ENCODE measurements around the gene EMILIN1.
"Not testable (repeated sequence)": the region's sequence is repeated elsewhere in the genome, so short reads cannot be mapped to it uniquely, and the experiment has no call there.

The EMILIN1 gene

DNA sequence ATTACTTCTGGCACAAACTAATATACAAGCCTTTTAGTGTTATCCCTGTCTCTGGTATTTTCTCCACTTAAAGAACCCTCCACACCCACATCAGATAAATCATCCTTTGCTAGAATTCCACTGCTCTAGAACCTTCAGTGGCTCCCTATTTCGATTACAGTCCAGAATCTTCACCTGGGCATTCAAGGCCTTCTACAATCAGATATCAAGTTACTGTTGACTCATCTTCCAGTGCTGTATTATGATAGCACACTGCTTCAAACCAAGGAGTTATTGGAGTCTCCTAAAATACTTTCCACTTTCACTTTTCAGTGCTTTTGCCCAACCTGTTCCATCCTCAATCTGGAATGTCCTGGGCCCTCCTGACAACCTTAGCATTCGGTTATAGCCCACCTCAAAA lies 37.1 kb downstream of the EMILIN1 start:
- POLR2A ChIA-PET: interaction anchor here (2.6 kb wide), 1 partner anchor 8 kb away, joined by 9 read pairs; the partner anchor contains the start of gene ABHD1
- DNase-seq (ENCODE audit: extremely low spot score): no peak
- TF ChIP-seq, protein P1, sequence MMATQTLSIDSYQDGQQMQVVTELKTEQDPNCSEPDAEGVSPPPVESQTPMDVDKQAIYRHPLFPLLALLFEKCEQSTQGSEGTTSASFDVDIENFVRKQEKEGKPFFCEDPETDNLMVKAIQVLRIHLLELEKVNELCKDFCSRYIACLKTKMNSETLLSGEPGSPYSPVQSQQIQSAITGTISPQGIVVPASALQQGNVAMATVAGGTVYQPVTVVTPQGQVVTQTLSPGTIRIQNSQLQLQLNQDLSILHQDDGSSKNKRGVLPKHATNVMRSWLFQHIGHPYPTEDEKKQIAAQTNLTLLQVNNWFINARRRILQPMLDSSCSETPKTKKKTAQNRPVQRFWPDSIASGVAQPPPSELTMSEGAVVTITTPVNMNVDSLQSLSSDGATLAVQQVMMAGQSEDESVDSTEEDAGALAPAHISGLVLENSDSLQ (IDR thresholded peaks at IDR 0.05): no peak
- TF ChIP-seq L3MBTL2 (conservative IDR thresholded peaks at IDR 0.05): no peak
- no peak for TF ChIP-seq FOXM1 (IDR thresholded peaks at IDR 0.05; ENCODE audit: borderline replicate concordance)
- TF ChIP-seq NFRKB (IDR thresholded peaks at IDR 0.05): no peak
- no peak for TF ChIP-seq ZNF384 (IDR thresholded peaks at IDR 0.05)
- TF ChIP-seq ARNT (IDR thresholded peaks at IDR 0.05): no peak
- no peak for TF ChIP-seq LEF1 (IDR thresholded peaks at IDR 0.05; ENCODE audit: borderline replicate concordance)
- TF ChIP-seq FOXA1 (IDR thresholded peaks at IDR 0.05): no peak
- TF ChIP-seq FOXK2 (IDR thresholded peaks at IDR 0.05): no peak
- TF ChIP-seq ELF4 (IDR thresholded peaks at IDR 0.05): no peak
- TF ChIP-seq HDGF (IDR thresholded peaks at IDR 0.05; ENCODE audit: borderline replicate concordance): no peak
- no peak for TF ChIP-seq TARDBP (IDR thresholded peaks at IDR 0.05)
- no peak for TF ChIP-seq SUZ12 (IDR thresholded peaks at IDR 0.05)
- TF ChIP-seq BHLHE40 (IDR thresholded peaks at IDR 0.05; ENCODE audit: borderline replicate concordance): no peak
- TF ChIP-seq SP1 (IDR thresholded peaks at IDR 0.05): no peak
- no peak for TF ChIP-seq CTBP1 (IDR thresholded peaks at IDR 0.05; ENCODE audit: borderline replicate concordance)
- CTCF ChIA-PET: interaction anchor here (0.7 kb wide), 1 partner anchor 207 kb away, joined by 3 read pairs; the partner anchor contains the start of gene MPV17

DNA sequence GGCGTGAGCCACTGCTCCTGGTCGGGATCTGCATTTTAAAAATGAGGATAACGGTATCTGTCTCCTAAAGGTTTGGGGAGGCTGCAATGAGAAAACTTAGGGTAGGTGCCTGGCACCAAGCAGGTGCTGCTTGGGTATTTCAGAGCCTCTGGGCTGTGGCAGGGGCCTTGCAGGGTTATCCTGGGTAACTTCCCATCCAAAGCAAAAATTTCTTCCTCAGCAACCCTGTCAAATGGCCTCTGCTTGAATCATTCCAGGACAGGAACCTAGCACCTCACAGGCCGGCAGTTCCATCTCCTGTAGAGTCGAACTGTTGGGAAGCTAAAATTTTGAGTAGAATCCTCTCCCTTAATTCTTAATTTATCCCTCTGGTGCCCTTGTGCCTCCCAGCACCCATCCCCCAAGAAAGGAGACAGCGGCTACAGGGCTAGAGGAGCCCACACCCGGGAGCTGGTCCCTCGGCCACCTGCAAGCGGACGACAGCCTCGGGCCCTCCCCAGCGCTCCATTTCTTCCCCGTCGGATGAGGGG lies 39.6 kb downstream of the EMILIN1 start:
- DNase-seq (ENCODE audit: extremely low spot score): no peak
- no peak for TF ChIP-seq HDGF (IDR thresholded peaks at IDR 0.05; ENCODE audit: borderline replicate concordance)
- TF ChIP-seq ARNT (IDR thresholded peaks at IDR 0.05): no peak
- no peak for TF ChIP-seq L3MBTL2 (conservative IDR thresholded peaks at IDR 0.05)
- no peak for TF ChIP-seq NFRKB (IDR thresholded peaks at IDR 0.05)
- TF ChIP-seq, protein P1 (IDR thresholded peaks at IDR 0.05): no peak
- TF ChIP-seq LEF1 (IDR thresholded peaks at IDR 0.05; ENCODE audit: borderline replicate concordance): no peak
- no peak for TF ChIP-seq TARDBP (IDR thresholded peaks at IDR 0.05)
- CTCF ChIA-PET: interaction anchor here (0.6 kb wide), 1 partner anchor 12 kb away, joined by 3 read pairs; no protein-coding TSS in a partner anchor
- POLR2A ChIA-PET: no interaction called here

DNA sequence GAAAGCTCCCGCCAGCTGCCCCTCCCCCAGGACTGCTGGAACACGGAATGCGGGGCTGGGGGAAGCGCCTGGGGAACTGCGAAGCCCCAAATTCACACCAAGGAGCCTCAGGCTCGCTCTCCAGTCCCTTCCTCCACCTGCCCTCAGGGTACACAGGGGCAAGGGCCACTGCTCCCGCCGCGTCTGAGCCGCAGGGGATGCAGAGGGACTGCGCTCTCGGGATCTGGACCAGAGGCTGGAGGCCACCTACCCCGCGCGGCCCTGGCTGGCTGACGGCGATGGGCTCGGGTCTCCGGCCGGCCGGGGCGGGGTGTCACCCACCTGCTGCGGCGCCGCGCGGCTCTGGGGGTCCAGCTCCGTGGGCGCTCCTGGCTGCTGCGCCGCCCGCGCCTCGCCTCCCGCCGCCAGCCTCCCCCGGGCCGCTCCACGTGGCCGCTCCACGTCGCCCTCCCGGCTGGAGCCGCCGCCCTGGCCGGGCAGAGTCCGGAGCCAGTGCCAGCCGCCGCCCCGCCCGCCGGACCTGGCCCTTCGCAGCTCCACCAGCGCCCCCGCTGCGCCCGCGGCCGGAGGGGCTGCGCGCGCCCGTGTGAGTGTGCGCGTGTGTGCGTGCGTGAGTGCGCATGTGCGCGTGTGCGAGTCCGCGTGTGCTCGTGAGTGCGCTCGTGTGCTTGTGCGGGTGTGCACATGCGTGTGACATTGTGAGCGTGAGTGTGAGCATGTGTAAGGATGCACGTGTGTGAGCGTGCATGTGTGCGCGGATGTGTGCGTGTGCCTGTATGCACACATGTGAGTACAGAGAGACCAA lies 40.3 kb downstream of the EMILIN1 start, which contains the start of gene CGREF1:
Gene CGREF1, minus strand, starts transcription at position 604 of the 805 bp plus-strand sequence. CDS start 14,762 bp downstream, outside the sequence.
- ChIA-PET CTCF (interaction anchor here (0.6 kb wide), 1 partner anchor 13 kb away, joined by 3 read pairs; no protein-coding TSS in a partner anchor), POLR2A (no interaction called here)
- no peak for TF ChIP-seq LEF1 (IDR thresholded peaks at IDR 0.05; ENCODE audit: borderline replicate concordance)
- TF ChIP-seq ARNT (IDR thresholded peaks at IDR 0.05): no peak
- no peak for TF ChIP-seq HDGF (IDR thresholded peaks at IDR 0.05; ENCODE audit: borderline replicate concordance)
- TF ChIP-seq, protein P1 (IDR thresholded peaks at IDR 0.05): no peak
- no peak for TF ChIP-seq FOXA1 (IDR thresholded peaks at IDR 0.05)
- no peak for DNase-seq (ENCODE audit: extremely low spot score)

DNA sequence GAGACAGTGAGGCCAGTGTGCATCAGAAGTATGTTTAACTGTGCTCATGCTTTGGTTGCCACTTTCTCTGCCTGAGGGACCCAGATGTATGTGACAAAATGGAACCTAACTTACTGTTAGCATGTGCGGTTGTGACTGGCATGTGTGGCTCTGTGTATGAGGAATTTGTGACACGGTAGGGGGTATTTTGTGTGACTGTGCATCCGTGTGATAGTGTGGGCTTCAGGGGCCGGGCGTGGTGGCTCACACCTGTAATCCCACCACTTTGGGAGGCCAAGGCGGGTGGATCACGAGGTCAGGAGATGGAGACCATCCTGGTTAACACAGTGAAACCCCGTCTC lies 40.9 kb downstream of the EMILIN1 start:
- DNase-seq (ENCODE audit: extremely low spot score); CTCF ChIA-PET: not testable (repeated sequence)

DNA sequence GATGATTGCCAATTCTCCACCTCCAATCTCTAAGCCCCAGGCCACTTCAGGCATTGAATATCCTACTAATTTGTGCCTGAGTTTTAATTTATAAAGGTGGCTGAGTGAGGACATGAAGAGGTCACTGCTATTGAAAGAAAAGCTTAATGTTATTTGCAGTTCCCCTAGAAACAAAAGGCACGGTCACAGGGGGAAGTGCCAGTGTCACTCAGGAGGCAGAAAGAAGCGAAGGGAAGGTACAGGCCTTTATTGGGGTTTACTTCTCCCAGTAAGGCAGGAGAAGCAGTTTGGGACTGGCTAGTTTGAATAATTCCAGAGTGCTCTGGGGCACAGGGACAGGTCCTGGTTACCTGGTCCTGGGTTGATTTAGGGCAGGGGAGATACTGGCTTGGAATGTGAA lies 43.5 kb downstream of the EMILIN1 start:
- POLR2A ChIA-PET: no interaction called here
- no peak for DNase-seq (ENCODE audit: extremely low spot score)
- CTCF ChIA-PET: interaction anchor here (0.6 kb wide), 1 partner anchor 105 kb away, joined by 3 read pairs; no protein-coding TSS in a partner anchor
- TF ChIP-seq ARNT (IDR thresholded peaks at IDR 0.05): no peak
- no peak for TF ChIP-seq L3MBTL2 (conservative IDR thresholded peaks at IDR 0.05)
- no peak for TF ChIP-seq ZNF384 (IDR thresholded peaks at IDR 0.05)
- no peak for TF ChIP-seq SUZ12 (IDR thresholded peaks at IDR 0.05)
- no peak for TF ChIP-seq NFRKB (IDR thresholded peaks at IDR 0.05)
- no peak for TF ChIP-seq FOXM1 (IDR thresholded peaks at IDR 0.05; ENCODE audit: borderline replicate concordance)
- no peak for TF ChIP-seq BHLHE40 (IDR thresholded peaks at IDR 0.05; ENCODE audit: borderline replicate concordance)
- no peak for TF ChIP-seq SP1 (IDR thresholded peaks at IDR 0.05)
- TF ChIP-seq FOXK2 (IDR thresholded peaks at IDR 0.05): no peak

More for the DNA sequence above, 40.9 kb downstream of the EMILIN1 start:
- POLR2A ChIA-PET: not testable (repeated sequence)

DNA sequence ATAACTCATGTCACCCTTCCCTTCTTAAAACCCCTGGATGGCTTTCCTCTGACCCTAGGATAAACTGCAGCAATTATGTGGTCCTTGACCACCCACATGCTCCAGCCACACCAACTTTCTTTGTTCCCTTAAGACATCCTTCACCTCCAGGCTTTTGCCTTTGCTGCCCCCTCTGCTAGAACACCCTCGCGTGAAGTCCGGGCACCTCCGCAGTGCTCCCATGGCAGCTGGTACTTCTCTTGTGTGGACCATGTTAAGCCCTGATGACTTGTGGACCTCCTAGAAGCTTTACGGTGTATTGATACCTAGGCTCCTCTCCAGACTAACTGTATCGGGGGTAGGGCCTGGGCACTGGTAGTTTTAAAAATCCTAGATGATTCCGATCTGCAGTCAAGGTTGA lies 44.4 kb downstream of the EMILIN1 start:
- CTCF ChIA-PET: interaction anchor here (1.2 to 1.8 kb wide), 2 partner anchors 34 to 35 kb away, joined by 3 to 5 read pairs; no protein-coding TSS in a partner anchor
- TF ChIP-seq FOXA1 (IDR thresholded peaks at IDR 0.05): no peak
- TF ChIP-seq SP1 (IDR thresholded peaks at IDR 0.05): no peak
- TF ChIP-seq ARNT (IDR thresholded peaks at IDR 0.05): no peak
- TF ChIP-seq, protein P1 (IDR thresholded peaks at IDR 0.05): no peak
- TF ChIP-seq ELF4 (IDR thresholded peaks at IDR 0.05): no peak
- TF ChIP-seq NFRKB (IDR thresholded peaks at IDR 0.05): no peak
- TF ChIP-seq SUZ12 (IDR thresholded peaks at IDR 0.05): no peak
- TF ChIP-seq L3MBTL2 (conservative IDR thresholded peaks at IDR 0.05): no peak
- no peak for TF ChIP-seq HDGF (IDR thresholded peaks at IDR 0.05; ENCODE audit: borderline replicate concordance)
- no peak for DNase-seq (ENCODE audit: extremely low spot score)
- POLR2A ChIA-PET: interaction anchor here (0.7 to 3.8 kb wide), 7 partner anchors 8 to 83 kb away, joined by 3 to 42 read pairs (median 5); partner anchors contain the start of genes KHK and PREB
